NCI-H1092 treated with DMSO at 0.1 percent for 48 hours (cell line): ENCODE data around the gene ZNF281.
"Not testable (repeated sequence)": the region's sequence is repeated elsewhere in the genome, so short reads cannot be mapped to it uniquely, and the experiment has no call there.

Experiments
- DNase-seq: peaks from one replicate; lab custom pipeline; 2025; lab: John Stamatoyannopoulos, UW

ZNF281 gene

GRCh38 chr1:200409761-200410565 lies at the start of gene ZNF281:
Gene ZNF281, minus strand, starts transcription at chr1:200410036. Its CDS starts 331 bp downstream, at chr1:200409705.
- DNase-seq, result peak; percentile 98

GRCh38 chr1:200458780-200459179 lies 48.9 kb upstream of the ZNF281 start:
- DNase-seq, result no peak

- no peak for DNase-seq
Observed at GRCh38 chr1:200457810-200458209, 48.0 kb upstream of the ZNF281 start.

- no peak for DNase-seq
Observed at GRCh38 chr1:200454425-200454824, 44.6 kb upstream of the ZNF281 start.

GRCh38 chr1:200453553-200453905 lies 43.7 kb upstream of the ZNF281 start:
- no peak for DNase-seq

- no peak for DNase-seq
Observed at GRCh38 chr1:200452850-200453552, 43.2 kb upstream of the ZNF281 start.

- no peak for DNase-seq
Observed at GRCh38 chr1:200448034-200448762, 38.4 kb upstream of the ZNF281 start.

GRCh38 chr1:200445213-200445612 lies 35.4 kb upstream of the ZNF281 start:
- DNase-seq, result no peak

- no peak for DNase-seq
Observed at GRCh38 chr1:200444478-200444877, 34.6 kb upstream of the ZNF281 start.

- no peak for DNase-seq
Observed at GRCh38 chr1:200443860-200444259, 34.0 kb upstream of the ZNF281 start.

GRCh38 chr1:200442537-200443156 lies 32.8 kb upstream of the ZNF281 start:
- DNase-seq, result no peak

GRCh38 chr1:200442023-200442422 lies 32.2 kb upstream of the ZNF281 start:
- no peak for DNase-seq

- DNase-seq, result no peak
Observed at GRCh38 chr1:200438911-200439310, 29.1 kb upstream of the ZNF281 start.

- not testable (repeated sequence) for DNase-seq
Observed at GRCh38 chr1:200438413-200438812, 28.6 kb upstream of the ZNF281 start.

GRCh38 chr1:200437556-200438203 lies 27.8 kb upstream of the ZNF281 start:
- DNase-seq, result no peak

GRCh38 chr1:200437088-200437487 lies 27.3 kb upstream of the ZNF281 start:
- no peak for DNase-seq

- DNase-seq, result no peak
Observed at GRCh38 chr1:200436436-200436835, 26.6 kb upstream of the ZNF281 start.

GRCh38 chr1:200435200-200435780 lies 25.5 kb upstream of the ZNF281 start:
- DNase-seq, result no peak

- no peak for DNase-seq
Observed at GRCh38 chr1:200433586-200433985, 23.8 kb upstream of the ZNF281 start.

GRCh38 chr1:200432586-200432985 lies 22.8 kb upstream of the ZNF281 start:
- DNase-seq, result no peak

- DNase-seq, result no peak
Observed at GRCh38 chr1:200429221-200429751, 19.4 kb upstream of the ZNF281 start.
